B cell (primary cell): Measurements from ENCODE around the gene CACNA2D2. TPM values are rescaled to one million over a fixed set of nuclear protein-coding genes. Genes with fewer than 3 reads are reported as not detected.

Experiments
- ATAC-seq: fragments of 200-7000 bp; cut with Tn5 transposase; one replicate; pipeline ENCODE4 v1.10.0; 2021; ENCODE audit warnings: low read depth, mild to moderate bottlenecking, moderate number of reproducible peaks, moderate library complexity
- CTCF ChIA-PET: fragments of 350-600 bp; sonication (Branson Sonifier 250); formaldehyde crosslinking; loops from one replicate; lab custom pipeline; 2021; ENCODE audit warnings: antibody characterized with exemption, inconsistent platforms; lab: Charles Lee
- POLR2A ChIA-PET: fragments of 350-600 bp; sonication (Branson Sonifier 250); formaldehyde crosslinking; loops from one replicate; lab custom pipeline; 2021; ENCODE audit warnings: antibody characterized with exemption; lab: Charles Lee
- DNase-seq: peaks from one replicate; pipeline ENCODE4 v3.0.0; 2013
- H2AFZ ChIP-seq: 2 replicates; pipeline ENCODE4 v1.6.1; 2012; ENCODE audit warnings: mild to moderate bottlenecking, low read depth, low read length; ENCODE audit not compliant: insufficient read depth, poor library complexity, severe bottlenecking
- H3K27ac ChIP-seq, 2 donors: 1 replicate in 1 of 2; 2 replicates in 1 of 2; pipeline ENCODE4 v1.5.1; 2012 to 2013; ENCODE audit warnings: low read length in 2 of 2, mild to moderate bottlenecking in 2 of 2, moderate library complexity in 1 of 2
- H3K27me3 ChIP-seq, 4 experiments: fragments of 200-600 bp in 1 of 4; sonication (generic) in 1 of 4; replicated peaks in 1 of 4; 1 replicate in 2 of 4; 2 replicates in 2 of 4; pipeline versions ENCODE4 v1.6.1 to v1.7.0; 2013 to 2016; ENCODE audit warnings: low read length in 3 of 4, mild to moderate bottlenecking in 2 of 4, mixed read lengths in 1 of 4, moderate library complexity in 1 of 4; ENCODE audit not compliant: insufficient read depth in 4 of 4, control insufficient read depth in 3 of 4; ENCODE audit errors: control extremely low read depth in 1 of 4
- H3K36me3 ChIP-seq, 2 experiments: replicated peaks in 1 of 2; 1 replicate in 1 of 2; 2 replicates in 1 of 2; pipeline versions ENCODE4 v1.6.1 to v1.7.1; 2013; ENCODE audit warnings: low read length in 1 of 2; ENCODE audit not compliant: insufficient read depth in 2 of 2, control insufficient read depth in 1 of 2; ENCODE audit errors: control extremely low read depth in 1 of 2, extremely low read depth in 1 of 2
- H3K4me1 ChIP-seq, 2 donors: fragments of 200-600 bp in 1 of 2; sonication (generic) in 1 of 2; 1 replicate in 1 of 2; 2 replicates in 1 of 2; pipeline versions ENCODE4 v1.5.1 to v1.6.1; 2013 to 2017; ENCODE audit warnings: low read length in 2 of 2; ENCODE audit not compliant: control insufficient read depth in 2 of 2, insufficient read depth in 2 of 2
- H3K4me2 ChIP-seq: replicated peaks from 2 replicates; pipeline ENCODE3; 2012; ENCODE audit warnings: mild to moderate bottlenecking, low read depth, low read length; ENCODE audit not compliant: poor library complexity, severe bottlenecking
- H3K4me3 ChIP-seq, 5 experiments: fragments of 200-600 bp in 1 of 5; sonication (generic) in 1 of 5; 1 replicate in 3 of 5; 2 replicates in 2 of 5; pipeline versions ENCODE4 v1.5.1 to v1.7.0; 2011 to 2016; ENCODE audit warnings: low read length in 4 of 5, mild to moderate bottlenecking in 4 of 5, low read depth in 2 of 5, control low read depth in 1 of 5, moderate library complexity in 1 of 5; ENCODE audit not compliant: insufficient read depth in 1 of 5; ENCODE audit errors: control extremely low read depth in 1 of 5, extremely low read depth in 1 of 5
- H3K79me2 ChIP-seq: fragments of 200-600 bp; sonication (generic); one replicate; pipeline ENCODE4 v1.6.0; 2016; ENCODE audit warnings: low read length; ENCODE audit not compliant: control insufficient read depth, insufficient read depth
- H3K9ac ChIP-seq: fragments of 200-600 bp; sonication (generic); 2 replicates; pipeline ENCODE4 v1.6.1; 2017; ENCODE audit warnings: mild to moderate bottlenecking, low read length, moderate library complexity
- H3K9me3 ChIP-seq, 3 donors: one replicate each; pipeline versions ENCODE4 v1.6.1 to v1.7.1; 2013; ENCODE audit warnings: low read length in 2 of 3; ENCODE audit not compliant: control insufficient read depth in 2 of 3, insufficient read depth in 1 of 3; ENCODE audit errors: control extremely low read depth in 1 of 3
- H4K20me1 ChIP-seq: 2 replicates; pipeline ENCODE4 v1.6.0; 2012; ENCODE audit warnings: mild to moderate bottlenecking, low read length; ENCODE audit not compliant: insufficient read depth, control insufficient read depth, poor library complexity, severe bottlenecking
- H3K27ac Mint-ChIP-seq: one replicate; pipeline ENCODE4 v1.8.0; 2021; ENCODE audit warnings: mixed read lengths
- H3K27me3 Mint-ChIP-seq: one replicate; pipeline ENCODE4 v1.8.0; 2021; ENCODE audit warnings: mixed read lengths
- H3K4me1 Mint-ChIP-seq: one replicate; pipeline ENCODE4 v1.8.0; 2021; ENCODE audit warnings: mixed read lengths
- H3K4me3 Mint-ChIP-seq: one replicate; pipeline ENCODE4 v1.8.0; 2021; ENCODE audit warnings: mixed read lengths
- H3K9me3 Mint-ChIP-seq: one replicate; pipeline ENCODE4 v1.8.0; 2022; ENCODE audit warnings: mixed read lengths; ENCODE audit not compliant: insufficient read depth
- EZH2 ChIP-seq: IDR thresholded peaks from 2 replicates; pipeline ENCODE4 v1.6.1; 2012; ENCODE audit warnings: borderline replicate concordance, low read depth, mild to moderate bottlenecking, moderate library complexity, low read length; ENCODE audit not compliant: insufficient read depth, poor library complexity, severe bottlenecking
- WGBS: methylation state at CpG from one replicate; pipeline ENCODE4 v1.1.5; 2013; ENCODE audit warnings: missing lambda C conversion rate; ENCODE audit not compliant: insufficient coverage; 5-methylcytosine and 5-hydroxymethylcytosine counted together
- intact Hi-C: fragments of 100-400 bp; cut with micrococcal nuclease; formaldehyde crosslinking; loops from one replicate; pipeline ENCODE4 v1.10.0; 2022
- polyA plus RNA-seq: library from polyadenylated mRNA; depleted of rRNA; stranded (reverse); fragments of >200 nt; gene quantifications from 2 replicates; pipeline ENCODE4 v1.2.3, GENCODE V29; 2012
- total RNA-seq, 2 donors: library from RNA; stranded (reverse); fragments of 120-200 nt in 1 of 2; gene quantifications; 1 replicate in 1 of 2; 2 replicates in 1 of 2; pipeline versions ENCODE4 v1.2.3 to v1.2.4, GENCODE V29; 2013 to 2022
- TF ChIP-seq, protein P1 (sequence below): fragments of 200-600 bp; IDR thresholded peaks from one replicate; pipeline ENCODE4 v1.8.0; 2022; ENCODE audit warnings: antibody characterized with exemption, mild to moderate bottlenecking

The CACNA2D2 gene
- total and polyA plus RNA-seq, 2 donors (not counting 1 experiment from before 2014, with no cell fraction given): 0.69 to 1.2 TPM

- H3K4me2 ChIP-seq: no peak overlapping the region
- DNase-seq (no peak), ATAC-seq (no peak)
- no peak for TF ChIP-seq EZH2
- TF ChIP-seq, protein P1, sequence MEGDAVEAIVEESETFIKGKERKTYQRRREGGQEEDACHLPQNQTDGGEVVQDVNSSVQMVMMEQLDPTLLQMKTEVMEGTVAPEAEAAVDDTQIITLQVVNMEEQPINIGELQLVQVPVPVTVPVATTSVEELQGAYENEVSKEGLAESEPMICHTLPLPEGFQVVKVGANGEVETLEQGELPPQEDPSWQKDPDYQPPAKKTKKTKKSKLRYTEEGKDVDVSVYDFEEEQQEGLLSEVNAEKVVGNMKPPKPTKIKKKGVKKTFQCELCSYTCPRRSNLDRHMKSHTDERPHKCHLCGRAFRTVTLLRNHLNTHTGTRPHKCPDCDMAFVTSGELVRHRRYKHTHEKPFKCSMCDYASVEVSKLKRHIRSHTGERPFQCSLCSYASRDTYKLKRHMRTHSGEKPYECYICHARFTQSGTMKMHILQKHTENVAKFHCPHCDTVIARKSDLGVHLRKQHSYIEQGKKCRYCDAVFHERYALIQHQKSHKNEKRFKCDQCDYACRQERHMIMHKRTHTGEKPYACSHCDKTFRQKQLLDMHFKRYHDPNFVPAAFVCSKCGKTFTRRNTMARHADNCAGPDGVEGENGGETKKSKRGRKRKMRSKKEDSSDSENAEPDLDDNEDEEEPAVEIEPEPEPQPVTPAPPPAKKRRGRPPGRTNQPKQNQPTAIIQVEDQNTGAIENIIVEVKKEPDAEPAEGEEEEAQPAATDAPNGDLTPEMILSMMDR: no peak
- POLR2A ChIA-PET: no interaction called here
- H3K4me1 Mint-ChIP-seq: no peaks in the 10 kb centered on the region
- H3K9me3 Mint-ChIP-seq: no peaks in the 10 kb centered on the region
- peaks cover 3% of the 10 kb centered on the region for H3K27me3 Mint-ChIP-seq
- no peaks in the 10 kb centered on the region for H3K4me1 ChIP-seq
- H3K36me3 ChIP-seq: no peaks in the 10 kb centered on the region
- no peak overlapping the region for H3K4me3 Mint-ChIP-seq
- intact Hi-C loops: no loop called here
- no peak overlapping the region for H3K9ac ChIP-seq
- H3K27me3 ChIP-seq: no peaks in the 10 kb centered on the region
- no peaks in the 10 kb centered on the region for H4K20me1 ChIP-seq
- H2AFZ ChIP-seq: no peak overlapping the region
- H3K27ac Mint-ChIP-seq: no peak overlapping the region
- H3K79me2 ChIP-seq: no peaks in the 10 kb centered on the region
- no peak overlapping the region for H3K4me3 ChIP-seq
- no peaks in the 10 kb centered on the region for H3K9me3 ChIP-seq
- CTCF ChIA-PET: no interaction called here
- H3K27ac ChIP-seq: no peak overlapping the region
- 89% methylated on average over 9 of the region's 12 CpGs for WGBS
Measured at GRCh38 chr3:50390508-50391224, 112.8 kb downstream of the CACNA2D2 start.

- H3K9me3 ChIP-seq: no peaks in the 10 kb centered on the region
- no peaks in the 10 kb centered on the region for H4K20me1 ChIP-seq
- Mint-ChIP-seq H3K4me1 (no peaks in the 10 kb centered on the region), H3K27me3 (peaks cover 3% of the 10 kb centered on the region), H3K4me3 (no peak overlapping the region), H3K27ac (no peak overlapping the region), H3K9me3 (no peaks in the 10 kb centered on the region)
- intact Hi-C loops: no loop called here
- 87% methylated on average over 6 of the region's 6 CpGs for WGBS
- no peaks in the 10 kb centered on the region for H3K79me2 ChIP-seq
- ChIA-PET POLR2A (no interaction called here), CTCF (no interaction called here)
- TF ChIP-seq, protein P1: no peak
- TF ChIP-seq EZH2: no peak
- H3K4me3 ChIP-seq: no peak overlapping the region
- no peak overlapping the region for H3K4me2 ChIP-seq
- H3K4me1 ChIP-seq: no peaks in the 10 kb centered on the region
- no peak overlapping the region for H3K27ac ChIP-seq
- no peak overlapping the region for H2AFZ ChIP-seq
- no peaks in the 10 kb centered on the region for H3K27me3 ChIP-seq
- ATAC-seq (no peak), DNase-seq (no peak)
- no peak overlapping the region for H3K9ac ChIP-seq
- H3K36me3 ChIP-seq: no peaks in the 10 kb centered on the region
Measured at GRCh38 chr3:50389414-50389767, 114.0 kb downstream of the CACNA2D2 start.
